HG02973 (cell line): ENCODE data around the gene FZD7.

Source experiments
- ATAC-seq: cut with Tn5 transposase; IDR thresholded peaks from one replicate; pipeline ENCODE4 v1.9.1; 2021; ENCODE audit warnings: moderate library complexity; ENCODE audit not compliant: unreplicated experiment

Gene FZD7

GRCh38 chr2:202036601-202037037 is 3.0 kb downstream of the FZD7 start:
- ATAC-seq, result no peak

GRCh38 chr2:202037086-202037485 is 3.4 kb downstream of the FZD7 start:
- no peak for ATAC-seq

- no peak for ATAC-seq
These were observed 5.0 kb downstream of the FZD7 start for GRCh38 chr2:202038471-202039277.

- ATAC-seq, result no peak
These were observed 5.8 kb downstream of the FZD7 start for GRCh38 chr2:202039278-202040078.

GRCh38 chr2:202040079-202040844 is 6.6 kb downstream of the FZD7 start:
- ATAC-seq, result no peak

- ATAC-seq, result no peak
These were observed 8.8 kb downstream of the FZD7 start for GRCh38 chr2:202042444-202042843.

GRCh38 chr2:202043475-202043874 is 9.8 kb downstream of the FZD7 start:
- no peak for ATAC-seq

- no peak for ATAC-seq
These were observed 11.1 kb downstream of the FZD7 start for GRCh38 chr2:202044777-202045176.

GRCh38 chr2:202046572-202046971 is 12.9 kb downstream of the FZD7 start:
- no peak for ATAC-seq

- ATAC-seq, result no peak
These were observed 15.6 kb downstream of the FZD7 start for GRCh38 chr2:202049092-202049728.

GRCh38 chr2:202049840-202050239 is 16.2 kb downstream of the FZD7 start:
- no peak for ATAC-seq

GRCh38 chr2:202050652-202051051 is 17.0 kb downstream of the FZD7 start:
- no peak for ATAC-seq

- ATAC-seq, result no peak
These were observed 18.0 kb downstream of the FZD7 start for GRCh38 chr2:202051499-202052161.

- no peak for ATAC-seq
These were observed 18.6 kb downstream of the FZD7 start for GRCh38 chr2:202052235-202052634.

- no peak for ATAC-seq
These were observed 21.0 kb downstream of the FZD7 start for GRCh38 chr2:202054679-202055078.

GRCh38 chr2:202056611-202057010 is 23.0 kb downstream of the FZD7 start:
- ATAC-seq, result no peak

GRCh38 chr2:202060218-202060617 is 26.6 kb downstream of the FZD7 start:
- no peak for ATAC-seq

- no peak for ATAC-seq
These were observed 28.0 kb downstream of the FZD7 start for GRCh38 chr2:202061695-202062094.

- no peak for ATAC-seq
These were observed 30.7 kb downstream of the FZD7 start for GRCh38 chr2:202064171-202064880.

GRCh38 chr2:202064881-202065230 is 31.2 kb downstream of the FZD7 start:
- no peak for ATAC-seq
